Activated B cell treated with CpG ODN at 0.5 μM for 24 hours (primary cell): ENCODE data around the gene USP47. TPM values are rescaled to one million over a fixed set of nuclear protein-coding genes. Genes with fewer than 3 reads are reported as not detected.

Source experiments
- ATAC-seq: fragments of 200-7000 bp; cut with Tn5 transposase; one replicate; pipeline ENCODE4 v1.10.0; 2021; ENCODE audit warnings: low read depth, mild to moderate bottlenecking, moderate library complexity
- CTCF ChIA-PET: fragments of 350-600 bp; sonication (Branson Sonifier 250); formaldehyde crosslinking; loops from one replicate; lab custom pipeline; 2021; ENCODE audit warnings: antibody characterized with exemption; lab: Charles Lee
- POLR2A ChIA-PET: fragments of 350-600 bp; sonication (Branson Sonifier 250); formaldehyde crosslinking; loops from one replicate; lab custom pipeline; 2021; ENCODE audit warnings: antibody characterized with exemption; lab: Charles Lee
- DNase-seq: peaks from one replicate; pipeline ENCODE4 v3.0.0; 2022
- H3K27ac Mint-ChIP-seq: one replicate; pipeline ENCODE4 v1.8.0; 2020; ENCODE audit warnings: mixed read lengths
- H3K27me3 Mint-ChIP-seq: one replicate; pipeline ENCODE4 v1.8.0; 2021; ENCODE audit warnings: mixed read lengths
- H3K36me3 Mint-ChIP-seq: one replicate; pipeline ENCODE4 v1.8.0; 2021; ENCODE audit warnings: low read depth, mixed read lengths
- H3K4me1 Mint-ChIP-seq: one replicate; pipeline ENCODE4 v1.8.0; 2021; ENCODE audit warnings: mixed read lengths
- H3K4me3 Mint-ChIP-seq: one replicate; pipeline ENCODE4 v1.8.0; 2020; ENCODE audit warnings: mild to moderate bottlenecking, mixed read lengths
- H3K9me3 Mint-ChIP-seq: one replicate; pipeline ENCODE4 v1.8.0; 2020; ENCODE audit warnings: mixed read lengths
- intact Hi-C: fragments of 100-400 bp; cut with micrococcal nuclease; formaldehyde crosslinking; loops from one replicate; pipeline ENCODE4 v1.15.1; 2024
- total RNA-seq: library from RNA; stranded (reverse); gene quantifications from 2 replicates; pipeline ENCODE4 v1.2.3, GENCODE V29; 2022
- TF ChIP-seq, protein P1 (sequence below): fragments of 200-600 bp; IDR thresholded peaks from one replicate; pipeline ENCODE4 v1.8.0; 2022; ENCODE audit warnings: antibody characterized with exemption, mild to moderate bottlenecking

Gene USP47
- total RNA-seq, 1 donor from 2014 or later: 48.5 TPM

DNA sequence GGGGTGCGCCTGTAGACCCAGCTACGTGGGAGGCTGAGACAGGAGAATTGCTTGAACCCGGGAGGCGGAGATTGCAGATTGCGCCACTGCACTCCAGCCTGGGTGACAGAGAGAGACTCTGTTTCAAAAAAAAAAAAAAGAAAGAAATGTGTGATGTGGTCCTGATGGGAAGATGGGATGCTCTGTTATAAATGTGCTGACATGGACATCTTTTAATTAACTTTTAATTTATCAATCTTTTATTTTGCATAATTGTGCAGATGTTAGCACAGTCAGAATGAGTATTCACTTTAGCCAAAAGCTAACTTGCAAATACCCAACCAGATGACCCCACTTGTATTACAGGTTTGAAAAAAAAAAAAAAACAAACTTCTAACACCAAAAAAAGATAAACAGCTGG lies 23.8 kb upstream of the USP47 start:
- POLR2A ChIA-PET: no interaction called here
- H3K27me3 Mint-ChIP-seq: peaks cover 14% of the 10 kb centered on the region
- H3K9me3 Mint-ChIP-seq: no peaks in the 10 kb centered on the region
- CTCF ChIA-PET: interaction anchor here (1.1 kb wide), 1 partner anchor 31 kb away, joined by 3 read pairs; no protein-coding TSS in a partner anchor
- H3K4me3 Mint-ChIP-seq: no peak overlapping the region
- DNase-seq (no peak), ATAC-seq (no peak)
- intact Hi-C loops: no loop called here
- no peaks in the 10 kb centered on the region for H3K4me1 Mint-ChIP-seq
- TF ChIP-seq, protein P1, sequence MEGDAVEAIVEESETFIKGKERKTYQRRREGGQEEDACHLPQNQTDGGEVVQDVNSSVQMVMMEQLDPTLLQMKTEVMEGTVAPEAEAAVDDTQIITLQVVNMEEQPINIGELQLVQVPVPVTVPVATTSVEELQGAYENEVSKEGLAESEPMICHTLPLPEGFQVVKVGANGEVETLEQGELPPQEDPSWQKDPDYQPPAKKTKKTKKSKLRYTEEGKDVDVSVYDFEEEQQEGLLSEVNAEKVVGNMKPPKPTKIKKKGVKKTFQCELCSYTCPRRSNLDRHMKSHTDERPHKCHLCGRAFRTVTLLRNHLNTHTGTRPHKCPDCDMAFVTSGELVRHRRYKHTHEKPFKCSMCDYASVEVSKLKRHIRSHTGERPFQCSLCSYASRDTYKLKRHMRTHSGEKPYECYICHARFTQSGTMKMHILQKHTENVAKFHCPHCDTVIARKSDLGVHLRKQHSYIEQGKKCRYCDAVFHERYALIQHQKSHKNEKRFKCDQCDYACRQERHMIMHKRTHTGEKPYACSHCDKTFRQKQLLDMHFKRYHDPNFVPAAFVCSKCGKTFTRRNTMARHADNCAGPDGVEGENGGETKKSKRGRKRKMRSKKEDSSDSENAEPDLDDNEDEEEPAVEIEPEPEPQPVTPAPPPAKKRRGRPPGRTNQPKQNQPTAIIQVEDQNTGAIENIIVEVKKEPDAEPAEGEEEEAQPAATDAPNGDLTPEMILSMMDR: no peak
- H3K27ac Mint-ChIP-seq: no peak overlapping the region
- no peaks in the 10 kb centered on the region for H3K36me3 Mint-ChIP-seq

DNA sequence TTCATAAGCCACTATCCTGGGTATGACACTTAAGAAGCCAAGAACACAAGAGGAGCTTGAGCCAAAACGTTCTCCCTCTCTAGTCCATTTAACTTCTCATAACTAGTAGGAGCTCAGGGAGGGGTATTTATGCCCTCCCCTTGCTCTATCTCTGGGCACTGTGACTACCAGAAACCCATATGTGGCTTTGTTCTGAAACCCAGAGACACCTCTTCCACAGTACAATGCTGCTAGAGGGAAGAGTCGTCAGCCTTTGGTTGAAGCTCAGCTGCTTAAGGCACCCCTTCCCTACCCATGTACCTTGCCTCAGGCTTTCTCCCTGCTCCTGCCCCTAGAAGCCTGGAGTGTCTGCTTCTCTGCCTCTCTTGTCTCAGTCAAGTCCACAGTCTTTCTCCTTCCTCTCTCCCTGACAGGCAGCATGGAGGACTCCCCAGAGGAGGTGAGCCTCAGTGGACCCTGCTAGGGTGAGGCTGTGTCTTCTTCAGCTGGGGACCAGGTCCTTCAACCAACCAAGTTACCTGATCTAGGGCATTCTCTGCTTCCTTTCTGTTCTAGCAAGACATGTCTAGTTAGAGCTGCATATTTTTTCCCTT lies 23.1 kb upstream of the USP47 start:
- H3K4me1 Mint-ChIP-seq: no peaks in the 10 kb centered on the region
- POLR2A ChIA-PET: no interaction called here
- no peak overlapping the region for H3K4me3 Mint-ChIP-seq
- TF ChIP-seq, protein P1: no peak
- CTCF ChIA-PET: interaction anchor here (1.1 kb wide), 1 partner anchor 31 kb away, joined by 3 read pairs; no protein-coding TSS in a partner anchor
- no peak for DNase-seq
- peaks cover 14% of the 10 kb centered on the region for H3K27me3 Mint-ChIP-seq
- no peaks in the 10 kb centered on the region for H3K9me3 Mint-ChIP-seq
- no peaks in the 10 kb centered on the region for H3K36me3 Mint-ChIP-seq
- no peak for ATAC-seq
- intact Hi-C loops: no loop called here
- H3K27ac Mint-ChIP-seq: no peak overlapping the region

DNA sequence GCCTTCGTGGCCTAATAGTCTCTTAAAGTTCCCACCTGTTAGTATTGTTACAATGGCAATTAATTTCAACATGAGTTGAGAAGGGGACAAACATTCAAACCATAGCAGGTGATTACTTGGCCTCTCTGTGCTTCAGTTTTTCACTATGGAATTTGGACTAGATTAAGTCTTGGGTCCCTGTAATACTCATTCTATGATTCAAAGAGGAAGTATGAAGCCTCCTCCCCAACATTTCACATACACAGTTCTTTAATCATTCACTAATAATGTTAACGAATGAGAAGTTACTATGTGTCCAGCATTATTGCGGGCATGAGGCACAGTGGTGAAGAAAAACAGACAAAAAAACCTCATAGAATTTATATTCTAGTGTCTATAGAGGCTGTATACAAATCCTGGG lies 19.9 kb upstream of the USP47 start:
- H3K27ac Mint-ChIP-seq: no peak overlapping the region
- ChIA-PET POLR2A (no interaction called here), CTCF (no interaction called here)
- peaks cover 6% of the 10 kb centered on the region for H3K9me3 Mint-ChIP-seq
- DNase-seq (no peak), ATAC-seq (no peak)
- peaks cover 6% of the 10 kb centered on the region for H3K27me3 Mint-ChIP-seq
- TF ChIP-seq, protein P1: no peak
- no peak overlapping the region for H3K4me3 Mint-ChIP-seq
- no peaks in the 10 kb centered on the region for H3K36me3 Mint-ChIP-seq
- H3K4me1 Mint-ChIP-seq: no peaks in the 10 kb centered on the region
- intact Hi-C loops: no loop called here

DNA sequence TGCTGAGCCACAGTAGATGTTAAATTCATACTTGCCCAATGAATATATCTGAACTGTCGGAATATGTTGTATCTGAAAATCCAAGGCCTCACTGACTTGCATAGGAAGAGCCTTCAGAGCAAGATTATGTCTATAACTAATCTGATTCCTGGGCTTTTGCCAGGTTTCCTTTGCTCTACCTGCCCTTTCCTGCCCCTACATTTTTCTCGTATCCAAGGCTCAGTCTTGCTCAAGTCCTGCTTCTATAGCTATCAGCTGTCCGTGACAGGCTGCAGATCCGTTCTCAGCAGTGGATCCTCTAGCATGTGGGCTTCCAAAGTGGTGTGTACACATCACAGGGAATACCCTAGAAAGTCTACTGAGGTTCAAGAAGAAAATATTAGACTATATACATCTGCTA lies 18.8 kb upstream of the USP47 start:
- H3K36me3 Mint-ChIP-seq: no peaks in the 10 kb centered on the region
- no peak for DNase-seq
- TF ChIP-seq, protein P1: no peak
- no peak for ATAC-seq
- ChIA-PET CTCF (no interaction called here), POLR2A (no interaction called here)
- H3K27me3 Mint-ChIP-seq: peaks cover 6% of the 10 kb centered on the region
- no peak overlapping the region for H3K4me3 Mint-ChIP-seq
- intact Hi-C loops: no loop called here
- no peaks in the 10 kb centered on the region for H3K4me1 Mint-ChIP-seq
- H3K27ac Mint-ChIP-seq: no peak overlapping the region
- peaks cover 6% of the 10 kb centered on the region for H3K9me3 Mint-ChIP-seq

DNA sequence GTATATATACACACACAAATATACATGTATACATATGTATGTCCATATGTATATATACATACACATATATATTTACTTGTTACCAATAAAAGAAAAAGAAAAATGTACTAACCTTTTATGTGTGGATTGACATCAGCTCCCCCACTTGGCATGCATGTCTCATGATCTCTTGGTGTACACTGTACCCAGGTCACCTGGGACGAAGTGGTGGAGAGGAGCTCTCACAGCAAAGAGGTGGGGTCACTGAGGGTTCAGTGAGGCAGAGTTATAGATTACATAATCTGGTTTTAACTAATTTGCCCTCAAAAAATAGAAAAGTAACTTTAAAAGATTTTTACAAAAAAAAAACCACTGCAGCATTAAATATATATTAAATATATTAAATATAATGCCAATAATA lies 15.5 kb upstream of the USP47 start:
- Mint-ChIP-seq H3K27me3 (peaks cover 2% of the 10 kb centered on the region), H3K27ac (no peak overlapping the region), H3K9me3 (peaks cover 6% of the 10 kb centered on the region), H3K4me1 (no peaks in the 10 kb centered on the region), H3K4me3 (no peak overlapping the region), H3K36me3 (no peaks in the 10 kb centered on the region)
- DNase-seq: no peak
- intact Hi-C loops: no loop called here
- TF ChIP-seq, protein P1: no peak
- POLR2A ChIA-PET: no interaction called here
- ATAC-seq: no peak
- CTCF ChIA-PET: interaction anchor here (1.3 kb wide), 1 partner anchor 25 kb away, joined by 3 read pairs; no protein-coding TSS in a partner anchor
